Measurements from ENCODE around the gene HMGN2. TPM values are rescaled to one million over a fixed set of nuclear protein-coding genes. Genes with fewer than 3 reads are reported as not detected.

Gene HMGN2
- total and polyA plus RNA-seq, 2 donors (not counting 1 experiment from before 2014, with no cell fraction given): 170 to 442 TPM

GRCh38 chr1:26517766-26518049, 45.5 kb downstream of the HMGN2 start:
- H3K27me3 ChIP-seq (ENCODE audit: control insufficient read depth, insufficient read depth, low read length): peaks cover 7% of the 10 kb centered on the region
- no peak for TF ChIP-seq EZH2 (IDR thresholded peaks at IDR 0.05; ENCODE audit: low read length, missing control alignments)
- TF ChIP-seq, protein P1, sequence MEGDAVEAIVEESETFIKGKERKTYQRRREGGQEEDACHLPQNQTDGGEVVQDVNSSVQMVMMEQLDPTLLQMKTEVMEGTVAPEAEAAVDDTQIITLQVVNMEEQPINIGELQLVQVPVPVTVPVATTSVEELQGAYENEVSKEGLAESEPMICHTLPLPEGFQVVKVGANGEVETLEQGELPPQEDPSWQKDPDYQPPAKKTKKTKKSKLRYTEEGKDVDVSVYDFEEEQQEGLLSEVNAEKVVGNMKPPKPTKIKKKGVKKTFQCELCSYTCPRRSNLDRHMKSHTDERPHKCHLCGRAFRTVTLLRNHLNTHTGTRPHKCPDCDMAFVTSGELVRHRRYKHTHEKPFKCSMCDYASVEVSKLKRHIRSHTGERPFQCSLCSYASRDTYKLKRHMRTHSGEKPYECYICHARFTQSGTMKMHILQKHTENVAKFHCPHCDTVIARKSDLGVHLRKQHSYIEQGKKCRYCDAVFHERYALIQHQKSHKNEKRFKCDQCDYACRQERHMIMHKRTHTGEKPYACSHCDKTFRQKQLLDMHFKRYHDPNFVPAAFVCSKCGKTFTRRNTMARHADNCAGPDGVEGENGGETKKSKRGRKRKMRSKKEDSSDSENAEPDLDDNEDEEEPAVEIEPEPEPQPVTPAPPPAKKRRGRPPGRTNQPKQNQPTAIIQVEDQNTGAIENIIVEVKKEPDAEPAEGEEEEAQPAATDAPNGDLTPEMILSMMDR (conservative IDR thresholded peaks at IDR 0.05 in 1 of 2, IDR thresholded peaks at IDR 0.05 in 1 of 2; ENCODE audit: low read depth in 1 of 2, low read length in 2 of 2): no peak
- no peak for DNase-seq (ENCODE audit: low read depth in 2 of 2)
- H4K20me1 ChIP-seq (ENCODE audit: control insufficient read depth, extremely low read depth, insufficient read depth, low read length): no peaks in the 10 kb centered on the region
- H3K27ac ChIP-seq (ENCODE audit: insufficient read depth, low read length): no peak overlapping the region
- H3K4me2 ChIP-seq (ENCODE audit: extremely low read depth, insufficient read depth, low read length): no peak overlapping the region
- H3K9ac ChIP-seq (ENCODE audit: insufficient read depth, low read length): no peak overlapping the region
- no peaks in the 10 kb centered on the region for H3K4me1 ChIP-seq (ENCODE audit: control insufficient read depth, extremely low read depth, insufficient read depth, low read length)
- H3K79me2 ChIP-seq (ENCODE audit: control insufficient read depth, insufficient read depth, low read length): no peaks in the 10 kb centered on the region
- H3K9me3 ChIP-seq (ENCODE audit: control insufficient read depth, insufficient read depth, low read depth, low read length): no peaks in the 10 kb centered on the region
- no peak overlapping the region for H3K4me3 ChIP-seq (replicated peaks in 1 of 4; ENCODE audit: control extremely low read depth in 1 of 4, insufficient read depth in 1 of 4, low read depth in 3 of 4, low read length in 4 of 4)
- H2AFZ ChIP-seq (ENCODE audit: low read length): no peak overlapping the region
- no peaks in the 10 kb centered on the region for H3K36me3 ChIP-seq (ENCODE audit: control insufficient read depth, insufficient read depth, low read length)

DNA sequence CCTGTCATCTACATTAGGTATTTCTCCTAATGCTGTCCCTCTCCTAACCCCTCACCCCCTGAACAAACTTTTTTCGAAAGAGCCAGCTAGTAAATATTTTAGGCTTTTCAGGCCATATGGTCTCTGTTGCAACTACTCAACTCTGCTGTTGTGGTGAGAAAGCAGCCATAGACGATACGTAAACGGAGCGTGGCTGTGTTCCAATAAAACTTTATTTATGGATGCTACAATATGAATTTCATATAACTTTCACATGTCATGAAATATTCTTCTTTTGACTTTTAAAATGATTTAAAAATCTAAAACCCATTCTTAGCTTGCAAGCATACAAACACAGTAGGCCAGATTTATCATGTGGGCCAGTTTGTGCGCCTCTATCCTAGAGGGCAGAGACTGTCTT, 46.1 kb downstream of the HMGN2 start:
- H3K27ac ChIP-seq (ENCODE audit: insufficient read depth, low read length): no peak overlapping the region
- H4K20me1 ChIP-seq (ENCODE audit: control insufficient read depth, extremely low read depth, insufficient read depth, low read length): no peaks in the 10 kb centered on the region
- no peak overlapping the region for H3K4me3 ChIP-seq (replicated peaks in 1 of 4; ENCODE audit: control extremely low read depth in 1 of 4, insufficient read depth in 1 of 4, low read depth in 3 of 4, low read length in 4 of 4)
- no peaks in the 10 kb centered on the region for H3K79me2 ChIP-seq (ENCODE audit: control insufficient read depth, insufficient read depth, low read length)
- TF ChIP-seq, protein P1 (conservative IDR thresholded peaks at IDR 0.05 in 1 of 2, IDR thresholded peaks at IDR 0.05 in 1 of 2; ENCODE audit: low read depth in 1 of 2, low read length in 2 of 2): no peak
- TF ChIP-seq EZH2 (IDR thresholded peaks at IDR 0.05; ENCODE audit: low read length, missing control alignments): no peak
- H3K4me1 ChIP-seq (ENCODE audit: control insufficient read depth, extremely low read depth, insufficient read depth, low read length): no peaks in the 10 kb centered on the region
- H2AFZ ChIP-seq (ENCODE audit: low read length): no peak overlapping the region
- DNase-seq (ENCODE audit: low read depth in 2 of 2): peak in 1 of 2 donors; percentile 19
- H3K9ac ChIP-seq (ENCODE audit: insufficient read depth, low read length): no peak overlapping the region
- H3K9me3 ChIP-seq (ENCODE audit: control insufficient read depth, insufficient read depth, low read depth, low read length): no peaks in the 10 kb centered on the region
- no peak overlapping the region for H3K4me2 ChIP-seq (ENCODE audit: extremely low read depth, insufficient read depth, low read length)
- H3K36me3 ChIP-seq (ENCODE audit: control insufficient read depth, insufficient read depth, low read length): no peaks in the 10 kb centered on the region
- peaks cover 7% of the 10 kb centered on the region for H3K27me3 ChIP-seq (ENCODE audit: control insufficient read depth, insufficient read depth, low read length)

DNA sequence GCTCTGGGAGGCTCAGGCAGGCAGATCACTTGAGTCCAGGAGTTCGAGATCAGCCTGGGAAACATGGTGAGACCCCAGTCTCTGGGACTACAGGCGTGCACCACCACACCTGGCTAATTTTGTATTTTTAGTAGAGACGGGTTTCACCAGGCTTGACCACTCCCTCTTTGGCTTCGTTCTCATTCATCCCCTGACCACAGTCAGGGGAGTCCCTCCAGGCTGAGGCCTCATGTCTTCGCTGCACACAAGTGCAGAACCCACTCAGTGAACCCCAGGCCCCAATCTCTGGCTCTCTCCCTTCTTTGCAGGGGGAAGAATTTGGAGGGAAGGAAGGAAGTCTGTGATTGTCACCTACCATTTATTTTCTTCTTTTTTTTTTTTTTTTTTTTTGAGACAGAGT, 48.1 kb downstream of the HMGN2 start:
- no peaks in the 10 kb centered on the region for H4K20me1 ChIP-seq (ENCODE audit: control insufficient read depth, extremely low read depth, insufficient read depth, low read length)
- H3K4me1 ChIP-seq (ENCODE audit: control insufficient read depth, extremely low read depth, insufficient read depth, low read length): no peaks in the 10 kb centered on the region
- H3K36me3 ChIP-seq (ENCODE audit: control insufficient read depth, insufficient read depth, low read length): no peaks in the 10 kb centered on the region
- H3K27ac ChIP-seq (ENCODE audit: insufficient read depth, low read length): no peak overlapping the region
- no peak overlapping the region for H3K9ac ChIP-seq (ENCODE audit: insufficient read depth, low read length)
- H3K4me3 ChIP-seq (replicated peaks in 1 of 4; ENCODE audit: control extremely low read depth in 1 of 4, insufficient read depth in 1 of 4, low read depth in 3 of 4, low read length in 4 of 4): no peak overlapping the region
- no peak overlapping the region for H2AFZ ChIP-seq (ENCODE audit: low read length)
- no peak for DNase-seq (ENCODE audit: low read depth in 2 of 2)
- H3K79me2 ChIP-seq (ENCODE audit: control insufficient read depth, insufficient read depth, low read length): no peaks in the 10 kb centered on the region
- no peaks in the 10 kb centered on the region for H3K9me3 ChIP-seq (ENCODE audit: control insufficient read depth, insufficient read depth, low read depth, low read length)
- TF ChIP-seq, protein P1 (conservative IDR thresholded peaks at IDR 0.05 in 1 of 2, IDR thresholded peaks at IDR 0.05 in 1 of 2; ENCODE audit: low read depth in 1 of 2, low read length in 2 of 2): no peak
- TF ChIP-seq EZH2 (IDR thresholded peaks at IDR 0.05; ENCODE audit: low read length, missing control alignments): no peak
- H3K4me2 ChIP-seq (ENCODE audit: extremely low read depth, insufficient read depth, low read length): no peak overlapping the region
- H3K27me3 ChIP-seq (ENCODE audit: control insufficient read depth, insufficient read depth, low read length): peaks cover 16% of the 10 kb centered on the region
